ENCODE data around the gene OR52E8. TPM values are rescaled to one million over a fixed set of nuclear protein-coding genes. Genes with fewer than 3 reads are reported as not detected.

Gene OR52E8
- total RNA-seq (not detected), total RNA-seq (0 reads per million in 2 donors)

- H3K27me3 Mint-ChIP-seq = peaks cover 20% of the 10 kb centered on the region
Observed at GRCh38 chr11:5857590-5857989, at the start of gene OR52E8. Gene OR52E8 (minus strand): TSS chr11:5857690. CDS start chr11:5857690, 0 bp downstream.

GRCh38 chr11:5899534-5899933 is 42.0 kb upstream of the OR52E8 start:
- no peaks in the 10 kb centered on the region for H3K4me1 Mint-ChIP-seq
- DNase-seq = no peak
- H3K27ac Mint-ChIP-seq = no peak overlapping the region
- peaks cover 15% of the 10 kb centered on the region for H3K27me3 Mint-ChIP-seq
- H3K9me3 ChIP-seq (ENCODE audit: control insufficient read depth, low read length, poor library complexity, severe bottlenecking) = no peaks in the 10 kb centered on the region
- no peak for ATAC-seq
- H3K36me3 Mint-ChIP-seq (ENCODE audit: low read depth) = no peaks in the 10 kb centered on the region
- no peak overlapping the region for H3K4me3 Mint-ChIP-seq

More at GRCh38 chr11:5857590-5857989, at the start of gene OR52E8:
- Mint-ChIP-seq H3K27ac (no peak within 1 kb of the TSS), H3K36me3 (ENCODE audit: low read depth) (no peaks in the 10 kb centered on the region), H3K4me3 (no peak within 1 kb of the TSS), H3K4me1 (no peaks in the 10 kb centered on the region)
- ATAC-seq = no peak
- no peak for DNase-seq
- peaks cover 2% of the 10 kb centered on the region for H3K9me3 ChIP-seq (ENCODE audit: control insufficient read depth, low read length, poor library complexity, severe bottlenecking)

- Mint-ChIP-seq H3K27ac (no peak within 1 kb of the TSS), H3K36me3 (ENCODE audit: low read depth) (no peaks in the 10 kb centered on the region), H3K4me3 (no peak within 1 kb of the TSS), H3K4me1 (no peaks in the 10 kb centered on the region), H3K27me3 (peaks cover 17% of the 10 kb centered on the region)
- ATAC-seq = no peak
- H3K9me3 ChIP-seq (ENCODE audit: control insufficient read depth, low read length, poor library complexity, severe bottlenecking) = no peaks in the 10 kb centered on the region
- DNase-seq = no peak
Observed at GRCh38 chr11:5892908-5893307, 35.4 kb upstream of the OR52E8 start, which contains the start of gene OR52E5. Gene OR52E5 (plus strand): TSS chr11:5893208. CDS start chr11:5900777, 7,569 bp downstream.

GRCh38 chr11:5891216-5891800 is 33.8 kb upstream of the OR52E8 start:
- no peaks in the 10 kb centered on the region for H3K4me1 Mint-ChIP-seq
- DNase-seq (no peak), ATAC-seq (no peak)
- peaks cover 23% of the 10 kb centered on the region for H3K27me3 Mint-ChIP-seq
- no peaks in the 10 kb centered on the region for H3K36me3 Mint-ChIP-seq (ENCODE audit: low read depth)
- no peaks in the 10 kb centered on the region for H3K9me3 ChIP-seq (ENCODE audit: control insufficient read depth, low read length, poor library complexity, severe bottlenecking)
- no peak overlapping the region for H3K4me3 Mint-ChIP-seq
- H3K27ac Mint-ChIP-seq = no peak overlapping the region

GRCh38 chr11:5887661-5888060 is 30.2 kb upstream of the OR52E8 start:
- Mint-ChIP-seq H3K27me3 (peaks cover 29% of the 10 kb centered on the region), H3K4me1 (peaks cover 2% of the 10 kb centered on the region), H3K4me3 (no peak overlapping the region), H3K36me3 (ENCODE audit: low read depth) (no peaks in the 10 kb centered on the region), H3K27ac (no peak overlapping the region)
- no peaks in the 10 kb centered on the region for H3K9me3 ChIP-seq (ENCODE audit: control insufficient read depth, low read length, poor library complexity, severe bottlenecking)
- DNase-seq (no peak), ATAC-seq (no peak)

GRCh38 chr11:5887172-5887571 is 29.7 kb upstream of the OR52E8 start:
- no peak overlapping the region for H3K27ac Mint-ChIP-seq
- H3K36me3 Mint-ChIP-seq (ENCODE audit: low read depth) = no peaks in the 10 kb centered on the region
- peaks cover 34% of the 10 kb centered on the region for H3K27me3 Mint-ChIP-seq
- ATAC-seq (no peak), DNase-seq (no peak)
- H3K4me3 Mint-ChIP-seq = no peak overlapping the region
- peaks cover 2% of the 10 kb centered on the region for H3K4me1 Mint-ChIP-seq
- no peaks in the 10 kb centered on the region for H3K9me3 ChIP-seq (ENCODE audit: control insufficient read depth, low read length, poor library complexity, severe bottlenecking)

- no peak overlapping the region for H3K27ac Mint-ChIP-seq
- H3K4me3 Mint-ChIP-seq = no peak overlapping the region
- H3K27me3 Mint-ChIP-seq = peaks cover 33% of the 10 kb centered on the region
- no peaks in the 10 kb centered on the region for H3K9me3 ChIP-seq (ENCODE audit: control insufficient read depth, low read length, poor library complexity, severe bottlenecking)
- DNase-seq (no peak), ATAC-seq (no peak)
- H3K4me1 Mint-ChIP-seq = peaks cover 4% of the 10 kb centered on the region
- H3K36me3 Mint-ChIP-seq (ENCODE audit: low read depth) = no peaks in the 10 kb centered on the region
Observed at GRCh38 chr11:5881756-5882155, 24.3 kb upstream of the OR52E8 start.

GRCh38 chr11:5880329-5880728 is 22.8 kb upstream of the OR52E8 start, which contains the start of gene OR52E4:
Gene OR52E4 (plus strand): TSS chr11:5880629. CDS start chr11:5884293, 3,664 bp downstream.
- Mint-ChIP-seq H3K27ac (no peak within 1 kb of the TSS), H3K4me1 (peaks cover 2% of the 10 kb centered on the region), H3K4me3 (no peak within 1 kb of the TSS), H3K27me3 (peaks cover 23% of the 10 kb centered on the region), H3K36me3 (ENCODE audit: low read depth) (no peaks in the 10 kb centered on the region)
- DNase-seq (no peak), ATAC-seq (no peak)
- no peaks in the 10 kb centered on the region for H3K9me3 ChIP-seq (ENCODE audit: control insufficient read depth, low read length, poor library complexity, severe bottlenecking)

GRCh38 chr11:5878564-5878963 is 21.1 kb upstream of the OR52E8 start:
- H3K9me3 ChIP-seq (ENCODE audit: control insufficient read depth, low read length, poor library complexity, severe bottlenecking) = no peaks in the 10 kb centered on the region
- Mint-ChIP-seq H3K4me3 (no peak overlapping the region), H3K4me1 (peaks cover 2% of the 10 kb centered on the region), H3K36me3 (ENCODE audit: low read depth) (no peaks in the 10 kb centered on the region), H3K27ac (no peak overlapping the region), H3K27me3 (peaks cover 22% of the 10 kb centered on the region)
- DNase-seq = no peak
- no peak for ATAC-seq

- H3K4me1 Mint-ChIP-seq = no peaks in the 10 kb centered on the region
- peaks cover 3% of the 10 kb centered on the region for H3K9me3 ChIP-seq (ENCODE audit: control insufficient read depth, low read length, poor library complexity, severe bottlenecking)
- H3K36me3 Mint-ChIP-seq (ENCODE audit: low read depth) = no peaks in the 10 kb centered on the region
- H3K27me3 Mint-ChIP-seq = peaks cover 29% of the 10 kb centered on the region
- no peak overlapping the region for H3K4me3 Mint-ChIP-seq
- H3K27ac Mint-ChIP-seq = no peak overlapping the region
- ATAC-seq (no peak), DNase-seq (no peak)
Observed at GRCh38 chr11:5865826-5866225, 8.3 kb upstream of the OR52E8 start.

- Mint-ChIP-seq H3K27ac (no peak overlapping the region), H3K4me3 (no peak overlapping the region), H3K27me3 (peaks cover 13% of the 10 kb centered on the region), H3K36me3 (ENCODE audit: low read depth) (no peaks in the 10 kb centered on the region), H3K4me1 (no peaks in the 10 kb centered on the region)
- no peaks in the 10 kb centered on the region for H3K9me3 ChIP-seq (ENCODE audit: control insufficient read depth, low read length, poor library complexity, severe bottlenecking)
- no peak for ATAC-seq
- DNase-seq = no peak
Observed at GRCh38 chr11:5851002-5851401, 6.5 kb downstream of the OR52E8 start.

GRCh38 chr11:5847711-5848110 is 9.8 kb downstream of the OR52E8 start:
- no peak overlapping the region for H3K27ac Mint-ChIP-seq
- H3K36me3 Mint-ChIP-seq (ENCODE audit: low read depth) = no peaks in the 10 kb centered on the region
- H3K27me3 Mint-ChIP-seq = no peaks in the 10 kb centered on the region
- ATAC-seq = no peak
- H3K4me1 Mint-ChIP-seq = no peaks in the 10 kb centered on the region
- no peak for DNase-seq
- H3K9me3 ChIP-seq (ENCODE audit: control insufficient read depth, low read length, poor library complexity, severe bottlenecking) = no peaks in the 10 kb centered on the region
- H3K4me3 Mint-ChIP-seq = no peak overlapping the region

- Mint-ChIP-seq H3K27ac (no peak overlapping the region), H3K27me3 (peaks cover under 1% of the 10 kb centered on the region), H3K36me3 (ENCODE audit: low read depth) (no peaks in the 10 kb centered on the region), H3K4me3 (no peak overlapping the region), H3K4me1 (no peaks in the 10 kb centered on the region)
- ATAC-seq (no peak), DNase-seq (no peak)
- H3K9me3 ChIP-seq (ENCODE audit: control insufficient read depth, low read length, poor library complexity, severe bottlenecking) = no peaks in the 10 kb centered on the region
Observed at GRCh38 chr11:5846701-5847100, 10.8 kb downstream of the OR52E8 start.

- H3K36me3 Mint-ChIP-seq (ENCODE audit: low read depth) = no peaks in the 10 kb centered on the region
- H3K4me1 Mint-ChIP-seq = no peaks in the 10 kb centered on the region
- no peak within 1 kb of the TSS for H3K27ac Mint-ChIP-seq
- H3K27me3 Mint-ChIP-seq = peaks cover 23% of the 10 kb centered on the region
- H3K9me3 ChIP-seq (ENCODE audit: control insufficient read depth, low read length, poor library complexity, severe bottlenecking) = no peaks in the 10 kb centered on the region
- DNase-seq (no peak), ATAC-seq (no peak)
- H3K4me3 Mint-ChIP-seq = no peak within 1 kb of the TSS
Observed at GRCh38 chr11:5841797-5842196, 15.7 kb downstream of the OR52E8 start, which contains the start of gene OR52E6. Gene OR52E6 (minus strand): TSS chr11:5841897. CDS start chr11:5841897, 0 bp downstream.
